ENCODE results near the gene WHRN.

DNA sequence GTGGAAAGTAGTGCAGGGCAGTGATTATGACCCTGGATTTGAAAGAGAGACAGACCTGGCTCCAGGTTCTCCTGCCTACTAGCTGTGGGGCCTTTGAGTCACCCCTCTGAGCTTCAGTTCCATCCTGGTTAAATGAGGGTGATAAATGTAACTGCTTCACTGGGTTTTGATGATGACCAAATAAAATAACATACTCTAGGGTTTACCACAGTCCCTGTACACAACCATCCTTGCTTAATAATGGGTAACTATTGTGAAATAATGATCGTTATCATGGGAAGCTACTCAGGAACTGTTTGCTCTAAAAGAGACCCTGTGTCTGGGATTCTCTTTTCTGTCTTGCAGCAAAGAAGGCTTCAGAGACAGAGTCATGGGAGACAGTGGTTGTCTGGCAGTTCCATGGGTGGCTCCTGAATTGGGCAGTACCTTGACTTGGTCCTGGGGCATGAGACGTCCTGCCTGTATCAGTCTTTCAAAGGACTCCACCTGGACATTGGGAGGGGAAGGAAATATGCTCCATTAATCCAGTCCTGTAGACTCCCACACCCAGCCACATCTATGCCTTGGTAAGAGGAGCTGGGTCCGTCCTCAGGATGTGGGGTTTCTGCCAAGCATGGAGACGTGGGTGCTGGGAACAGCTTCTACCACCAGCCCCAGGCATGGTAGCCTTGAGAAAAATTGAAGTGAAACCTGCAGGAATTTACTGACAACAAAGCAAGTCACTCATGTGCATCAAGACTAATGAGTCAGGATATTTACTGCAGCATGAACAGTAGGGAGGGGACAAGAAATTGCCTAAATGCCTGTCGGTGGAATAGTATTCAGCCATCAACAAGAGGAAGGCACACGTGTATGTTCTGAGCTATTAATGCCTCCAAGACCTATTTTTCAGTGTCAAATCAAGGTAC is 140.9 kb downstream of the WHRN start:
- TF ChIP-seq CTCF (IDR thresholded peaks at IDR 0.05) (no peak), ZNF317 (CRISPR knock-in tag; IDR thresholded peaks at IDR 0.05; ENCODE audit: borderline replicate concordance, low read depth) (no peak), SP1 (CRISPR knock-in tag; conservative IDR thresholded peaks at IDR 0.05) (no peak)
